Naive thymus-derived CD4-positive, alpha-beta T cell (primary cell): ENCODE measurements around the gene UGT2B28. TPM values are rescaled to one million over a fixed set of nuclear protein-coding genes. Genes with fewer than 3 reads are reported as not detected.
"Not testable (repeated sequence)": the region's sequence is repeated elsewhere in the genome, so short reads cannot be mapped to it uniquely, and the experiment has no call there.

Source experiments
- ATAC-seq: fragments of 150-1000 bp; cut with Tn5 transposase; 2 replicates; pipeline ENCODE4 v1.10.0; 2021; ENCODE audit warnings: mild to moderate bottlenecking, moderate library complexity
- CTCF ChIA-PET: fragments of 350-600 bp; sonication (Branson Sonifier 250); formaldehyde crosslinking; loops from one replicate; lab custom pipeline; 2021; ENCODE audit warnings: antibody characterized with exemption; lab: Charles Lee
- POLR2A ChIA-PET: fragments of 350-600 bp; sonication (Branson Sonifier 250); formaldehyde crosslinking; loops from one replicate; lab custom pipeline; 2021; ENCODE audit warnings: antibody characterized with exemption, inconsistent platforms; lab: Charles Lee
- DNase-seq, 9 donors: peaks; one replicate each; pipeline versions ENCODE4 v3.0.0 to v3.0.0-alpha.2; 2020 to 2022; ENCODE audit warnings: mixed read lengths in 1 of 9
- H3K27ac ChIP-seq: one replicate; pipeline ENCODE4 v1.7.0; 2013; ENCODE audit warnings: mild to moderate bottlenecking, low read depth, low read length, moderate library complexity
- H3K27me3 ChIP-seq, 2 donors: one replicate each; pipeline ENCODE4 v1.7.0; 2013; ENCODE audit warnings: low read length in 2 of 2, mild to moderate bottlenecking in 2 of 2, moderate library complexity in 2 of 2; ENCODE audit not compliant: control insufficient read depth in 2 of 2, insufficient read depth in 2 of 2
- H3K36me3 ChIP-seq, 3 experiments: 1 replicate in 2 of 3; 2 replicates in 1 of 3; pipeline ENCODE4 v1.7.0; 2013; ENCODE audit warnings: low read length in 3 of 3, mild to moderate bottlenecking in 3 of 3, moderate library complexity in 1 of 3; ENCODE audit not compliant: insufficient read depth in 3 of 3, control insufficient read depth in 2 of 3
- H3K4me1 ChIP-seq, 2 donors: one replicate each; pipeline ENCODE4 v1.7.0; 2013; ENCODE audit warnings: low read length in 2 of 2, mild to moderate bottlenecking in 2 of 2, moderate library complexity in 1 of 2; ENCODE audit not compliant: control insufficient read depth in 2 of 2, insufficient read depth in 2 of 2
- H3K4me3 ChIP-seq: 2 replicates; pipeline ENCODE4 v1.7.0; 2013; ENCODE audit warnings: mild to moderate bottlenecking, low read length
- H3K9me3 ChIP-seq, 3 experiments: 1 replicate in 2 of 3; 2 replicates in 1 of 3; pipeline ENCODE4 v1.7.0; 2013; ENCODE audit warnings: low read length in 3 of 3; ENCODE audit not compliant: control insufficient read depth in 2 of 3
- H3K27ac Mint-ChIP-seq, 9 donors: one replicate each; pipeline ENCODE4 v1.8.0; 2020 to 2022; ENCODE audit warnings: mixed read lengths in 9 of 9, mild to moderate bottlenecking in 8 of 9, moderate library complexity in 5 of 9, inconsistent platforms in 2 of 9
- H3K27me3 Mint-ChIP-seq, 5 donors: one replicate each; pipeline ENCODE4 v1.8.0; 2021 to 2022; ENCODE audit warnings: mixed read lengths in 5 of 5, mild to moderate bottlenecking in 1 of 5
- H3K36me3 Mint-ChIP-seq, 5 donors: one replicate each; pipeline ENCODE4 v1.8.0; 2020 to 2022; ENCODE audit warnings: mixed read lengths in 5 of 5, mild to moderate bottlenecking in 3 of 5, inconsistent platforms in 1 of 5
- H3K4me1 Mint-ChIP-seq, 7 donors: one replicate each; pipeline ENCODE4 v1.8.0; 2020 to 2022; ENCODE audit warnings: mixed read lengths in 7 of 7, mild to moderate bottlenecking in 3 of 7, inconsistent platforms in 1 of 7
- H3K4me3 Mint-ChIP-seq, 10 donors: one replicate each; pipeline ENCODE4 v1.8.0; 2020 to 2022; ENCODE audit warnings: mild to moderate bottlenecking in 10 of 10, mixed read lengths in 10 of 10, moderate library complexity in 6 of 10, inconsistent platforms in 2 of 10
- H3K9me3 Mint-ChIP-seq, 11 donors: one replicate each; pipeline ENCODE4 v1.8.0; 2020 to 2022; ENCODE audit warnings: mixed read lengths in 11 of 11, mild to moderate bottlenecking in 4 of 11, inconsistent platforms in 1 of 11, moderate library complexity in 1 of 11
- intact Hi-C, 2 donors: fragments of 100-400 bp; cut with micrococcal nuclease; formaldehyde crosslinking; loops; one replicate each; pipeline ENCODE4 v1.15.1; 2023
- polyA plus RNA-seq, 2 donors: library from polyadenylated mRNA; unstranded; fragments of 300-500 nt; fragmentation: Illumina TruSeq; gene quantifications; one replicate each; pipeline ENCODE4 v1.2.3, GENCODE V29; 2021
- total RNA-seq, 6 experiments: library from RNA in 5 of 6; stranded (reverse) in 5 of 6; gene quantifications; 1 replicate in 5 of 6; 2 replicates in 1 of 6; pipeline ENCODE4 v1.2.3 and lab custom pipeline; 2021 to 2026

UGT2B28 gene
- total and polyA plus RNA-seq, 7 experiments from 2014 or later: not detected

- H3K27ac Mint-ChIP-seq, H3K36me3 ChIP-seq, H3K27ac ChIP-seq, H3K27me3 Mint-ChIP-seq, H3K4me1 Mint-ChIP-seq, H3K36me3 Mint-ChIP-seq, H3K9me3 Mint-ChIP-seq, H3K4me3 Mint-ChIP-seq, H3K9me3 ChIP-seq, H3K4me3 ChIP-seq, H3K27me3 ChIP-seq, H3K4me1 ChIP-seq, POLR2A ChIA-PET: not testable (repeated sequence)
- ATAC-seq (peak; percentile 55), DNase-seq (peak in 4 of 9 donors; percentile 3 to 6 (median 4))
- CTCF ChIA-PET: interaction anchor here (0.6 kb wide), 1 partner anchor 560 kb away, joined by 5 read pairs; no protein-coding TSS in a partner anchor
- intact Hi-C loops: loop anchor here (2.0 to 5.0 kb wide), 3 partner anchors 563 to 1190 kb away; no protein-coding TSS in a partner anchor
These were observed 37.5 kb downstream of the UGT2B28 start for GRCh38 chr4:69317669-69318298.

GRCh38 chr4:69321153-69321729 lies 41.0 kb downstream of the UGT2B28 start:
- H3K4me1 ChIP-seq: no peaks in the 10 kb centered on the region
- Mint-ChIP-seq H3K4me1 (no peaks in the 10 kb centered on the region), H3K27me3 (peaks cover 0 to 3% (median 0%) of the 10 kb centered on the region in 5 donors), H3K27ac (no peak overlapping the region), H3K9me3 (peaks cover 0 to 2% (median 0%) of the 10 kb centered on the region in 11 donors), H3K4me3 (no peak overlapping the region), H3K36me3 (no peaks in the 10 kb centered on the region)
- peak; percentile 6 for ATAC-seq
- H3K27me3 ChIP-seq: no peaks in the 10 kb centered on the region
- H3K4me3 ChIP-seq: no peak overlapping the region
- intact Hi-C loops: no loop called here
- DNase-seq: no peak
- POLR2A ChIA-PET: no interaction called here
- no peak overlapping the region for H3K27ac ChIP-seq
- H3K36me3 ChIP-seq: no peaks in the 10 kb centered on the region
- CTCF ChIA-PET: no interaction called here
- no peaks in the 10 kb centered on the region for H3K9me3 ChIP-seq

- CTCF ChIA-PET: no interaction called here
- no peaks in the 10 kb centered on the region for H3K36me3 ChIP-seq
These were observed 41.8 kb downstream of the UGT2B28 start for GRCh38 chr4:69322055-69322454.

GRCh38 chr4:69323284-69323683 lies 43.0 kb downstream of the UGT2B28 start:
- no peak overlapping the region for H3K27ac ChIP-seq
- no peak overlapping the region for H3K4me3 ChIP-seq
- CTCF ChIA-PET: no interaction called here
- H3K9me3 ChIP-seq: no peaks in the 10 kb centered on the region
- Mint-ChIP-seq H3K4me1 (no peaks in the 10 kb centered on the region), H3K4me3 (no peak overlapping the region), H3K9me3 (peaks cover 0 to 2% (median 0%) of the 10 kb centered on the region in 11 donors), H3K27ac (no peak overlapping the region), H3K27me3 (peaks cover 0 to 3% (median 0%) of the 10 kb centered on the region in 5 donors), H3K36me3 (no peaks in the 10 kb centered on the region)
- intact Hi-C loops: no loop called here
- DNase-seq: no peak
- H3K4me1 ChIP-seq: no peaks in the 10 kb centered on the region
- no peak for ATAC-seq
- H3K36me3 ChIP-seq: no peaks in the 10 kb centered on the region
- POLR2A ChIA-PET: no interaction called here
- H3K27me3 ChIP-seq: no peaks in the 10 kb centered on the region

More at GRCh38 chr4:69322055-69322454, 41.8 kb downstream of the UGT2B28 start:
- Mint-ChIP-seq H3K27ac (no peak overlapping the region), H3K4me3 (no peak overlapping the region), H3K27me3 (peaks cover 0 to 3% (median 0%) of the 10 kb centered on the region in 5 donors), H3K9me3 (peaks cover 0 to 2% (median 0%) of the 10 kb centered on the region in 11 donors), H3K4me1 (no peaks in the 10 kb centered on the region), H3K36me3 (no peaks in the 10 kb centered on the region)
- intact Hi-C loops: no loop called here
- Histone ChIP-seq H3K9me3 (no peaks in the 10 kb centered on the region), H3K4me3 (no peak overlapping the region), H3K4me1 (no peaks in the 10 kb centered on the region), H3K27me3 (no peaks in the 10 kb centered on the region), H3K27ac (no peak overlapping the region)
- ATAC-seq (peak; percentile 66), DNase-seq (no peak)
- POLR2A ChIA-PET: no interaction called here

GRCh38 chr4:69330345-69331047 lies 50.2 kb downstream of the UGT2B28 start:
- no peaks in the 10 kb centered on the region for H3K27me3 ChIP-seq
- intact Hi-C loops: no loop called here

GRCh38 chr4:69331304-69331703 lies 51.0 kb downstream of the UGT2B28 start:
- H3K27me3 ChIP-seq, H3K4me3 ChIP-seq, ATAC-seq, H3K27me3 Mint-ChIP-seq, POLR2A ChIA-PET, H3K27ac ChIP-seq, CTCF ChIA-PET, H3K4me1 ChIP-seq, intact Hi-C loops, H3K4me3 Mint-ChIP-seq, DNase-seq, H3K9me3 ChIP-seq, H3K4me1 Mint-ChIP-seq, H3K36me3 ChIP-seq, H3K27ac Mint-ChIP-seq, H3K36me3 Mint-ChIP-seq: not testable (repeated sequence)
- peaks cover 0 to 17% (median 1%) of the 10 kb centered on the region in 11 donors for H3K9me3 Mint-ChIP-seq

More at GRCh38 chr4:69330345-69331047, 50.2 kb downstream of the UGT2B28 start:
- ATAC-seq: no peak
- no peaks in the 10 kb centered on the region for H3K4me1 ChIP-seq
- ChIA-PET POLR2A (no interaction called here), CTCF (no interaction called here)
- no peak overlapping the region for H3K4me3 ChIP-seq
- no peak overlapping the region for H3K27ac Mint-ChIP-seq
- H3K27me3 Mint-ChIP-seq: no peaks in the 10 kb centered on the region
- no peaks in the 10 kb centered on the region for H3K36me3 ChIP-seq
- H3K4me3 Mint-ChIP-seq: no peak overlapping the region
- DNase-seq: no peak
- H3K27ac ChIP-seq: no peak overlapping the region
- no peaks in the 10 kb centered on the region for H3K9me3 ChIP-seq
- peaks cover 0 to 17% (median 1%) of the 10 kb centered on the region in 11 donors for H3K9me3 Mint-ChIP-seq
- no peaks in the 10 kb centered on the region for H3K4me1 Mint-ChIP-seq
- no peaks in the 10 kb centered on the region for H3K36me3 Mint-ChIP-seq
